ENCODE data around the gene CFAP300.

DNA sequence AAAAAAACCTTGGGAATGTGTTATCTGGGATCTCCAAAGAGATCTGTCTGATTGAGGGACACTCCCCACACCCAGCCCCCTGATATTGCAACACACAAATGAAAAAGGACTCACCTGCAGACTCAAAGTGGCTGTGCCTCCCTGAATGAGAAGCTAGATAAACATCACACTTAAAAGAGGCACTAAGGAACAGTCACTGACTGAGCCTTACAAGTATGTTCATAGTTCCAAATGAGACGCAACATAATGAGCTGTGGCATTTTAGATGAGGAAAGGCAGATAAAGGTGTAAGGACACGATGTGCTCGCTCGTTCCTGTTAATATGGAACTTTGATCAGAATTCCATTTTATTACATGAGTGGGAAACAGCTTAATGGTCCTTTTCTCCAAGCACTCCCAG, 21.0 kb upstream of the CFAP300 start:
- TF ChIP-seq EZH2 (IDR thresholded peaks at IDR 0.05), result no peak
- TF ChIP-seq FOXP2 (optimal IDR thresholded peaks at IDR 0.05; ENCODE audit: control extremely low read depth, extremely low read length, insufficient read depth), result no peak
- TF ChIP-seq POLR2AphosphoS5 (IDR thresholded peaks at IDR 0.05; ENCODE audit: borderline replicate concordance, low read depth, low read length), result no peak
